ENCODE results near the gene KRT76. TPM values are rescaled to one million over a fixed set of nuclear protein-coding genes. Genes with fewer than 3 reads are reported as not detected.

KRT76 gene
- total RNA-seq, 4 donors from 2014 or later, result not detected

DNA sequence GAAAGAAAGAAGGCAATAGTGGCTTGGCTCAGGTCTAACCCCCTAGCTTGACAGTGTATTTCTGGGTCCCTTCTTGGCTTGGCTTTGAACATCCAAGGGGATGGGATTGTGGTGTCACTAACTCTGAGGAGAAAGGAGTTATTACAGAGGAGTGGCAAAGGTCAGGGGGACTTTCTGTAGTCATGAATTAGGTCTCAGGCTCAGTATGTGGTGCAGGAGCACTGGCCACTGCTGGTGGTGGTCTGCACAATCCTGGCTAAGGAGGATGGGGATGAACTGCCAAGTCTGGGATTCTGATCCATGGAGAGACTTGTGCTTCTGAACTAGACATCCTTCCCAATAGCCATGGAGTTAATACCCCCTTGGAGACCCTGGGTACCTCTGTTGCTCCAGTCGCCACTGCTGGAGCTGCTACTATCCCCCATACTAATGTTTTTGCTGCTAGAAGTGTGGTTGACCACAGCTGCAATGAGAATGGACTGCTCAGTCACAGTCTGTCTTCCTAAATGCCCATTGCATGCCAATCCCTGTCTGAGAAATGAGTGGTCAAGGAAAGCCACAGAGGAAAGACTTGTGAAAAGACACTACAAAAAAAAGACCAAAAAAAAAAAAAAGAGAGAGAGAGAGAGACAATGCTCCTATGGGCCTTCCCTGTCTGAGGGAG, 32.5 kb downstream of the KRT76 start:
- Histone ChIP-seq H3K4me1 (no peaks in the 10 kb centered on the region), H3K36me3 (no peaks in the 10 kb centered on the region), H3K9me3 (no peaks in the 10 kb centered on the region), H3K4me3 (no peak overlapping the region), H3K27me3 (no peaks in the 10 kb centered on the region), H3K27ac (no peak overlapping the region)
- intact Hi-C loops (cut with DNase I; ENCODE audit: low total_unique reads), result no loop called here
- TF ChIP-seq POLR2A (IDR thresholded peaks at IDR 0.05), result no peak
- TF ChIP-seq, protein P1, sequence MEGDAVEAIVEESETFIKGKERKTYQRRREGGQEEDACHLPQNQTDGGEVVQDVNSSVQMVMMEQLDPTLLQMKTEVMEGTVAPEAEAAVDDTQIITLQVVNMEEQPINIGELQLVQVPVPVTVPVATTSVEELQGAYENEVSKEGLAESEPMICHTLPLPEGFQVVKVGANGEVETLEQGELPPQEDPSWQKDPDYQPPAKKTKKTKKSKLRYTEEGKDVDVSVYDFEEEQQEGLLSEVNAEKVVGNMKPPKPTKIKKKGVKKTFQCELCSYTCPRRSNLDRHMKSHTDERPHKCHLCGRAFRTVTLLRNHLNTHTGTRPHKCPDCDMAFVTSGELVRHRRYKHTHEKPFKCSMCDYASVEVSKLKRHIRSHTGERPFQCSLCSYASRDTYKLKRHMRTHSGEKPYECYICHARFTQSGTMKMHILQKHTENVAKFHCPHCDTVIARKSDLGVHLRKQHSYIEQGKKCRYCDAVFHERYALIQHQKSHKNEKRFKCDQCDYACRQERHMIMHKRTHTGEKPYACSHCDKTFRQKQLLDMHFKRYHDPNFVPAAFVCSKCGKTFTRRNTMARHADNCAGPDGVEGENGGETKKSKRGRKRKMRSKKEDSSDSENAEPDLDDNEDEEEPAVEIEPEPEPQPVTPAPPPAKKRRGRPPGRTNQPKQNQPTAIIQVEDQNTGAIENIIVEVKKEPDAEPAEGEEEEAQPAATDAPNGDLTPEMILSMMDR (IDR thresholded peaks at IDR 0.05), result no peak
- no peak for DNase-seq

DNA sequence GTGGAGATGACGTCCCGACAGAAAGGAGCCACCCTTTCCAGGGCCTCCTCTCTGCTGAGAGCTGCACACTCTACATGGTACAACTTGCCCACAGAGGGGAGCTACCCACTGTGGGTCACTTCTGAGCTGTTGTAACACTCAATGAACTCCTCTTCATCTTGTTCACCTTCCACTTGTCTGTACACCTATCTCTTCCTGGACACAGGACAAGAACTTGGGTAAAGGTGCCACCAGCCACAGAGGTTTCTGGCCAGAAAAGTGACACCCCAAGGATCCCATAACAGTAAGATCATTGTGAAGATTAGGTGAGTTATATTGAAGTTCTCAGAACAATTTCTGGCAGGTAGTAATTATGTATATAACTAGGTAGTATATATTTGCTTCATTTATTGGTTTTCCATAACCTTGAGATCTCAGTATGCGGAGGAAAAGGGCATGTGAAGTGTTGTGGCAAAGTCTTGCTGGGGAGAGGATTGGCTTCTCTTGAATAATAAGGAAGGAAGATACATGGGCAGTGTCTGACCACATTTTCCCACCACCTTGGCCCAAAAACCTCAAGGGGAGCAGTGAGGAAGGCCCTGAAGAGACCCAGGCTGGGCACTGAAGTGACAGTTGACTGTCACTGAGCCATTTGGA, 34.2 kb downstream of the KRT76 start:
- H3K4me3 ChIP-seq, result no peak overlapping the region
- no peak for TF ChIP-seq POLR2A (IDR thresholded peaks at IDR 0.05)
- TF ChIP-seq, protein P1 (IDR thresholded peaks at IDR 0.05), result no peak
- no peaks in the 10 kb centered on the region for H3K27me3 ChIP-seq

DNA sequence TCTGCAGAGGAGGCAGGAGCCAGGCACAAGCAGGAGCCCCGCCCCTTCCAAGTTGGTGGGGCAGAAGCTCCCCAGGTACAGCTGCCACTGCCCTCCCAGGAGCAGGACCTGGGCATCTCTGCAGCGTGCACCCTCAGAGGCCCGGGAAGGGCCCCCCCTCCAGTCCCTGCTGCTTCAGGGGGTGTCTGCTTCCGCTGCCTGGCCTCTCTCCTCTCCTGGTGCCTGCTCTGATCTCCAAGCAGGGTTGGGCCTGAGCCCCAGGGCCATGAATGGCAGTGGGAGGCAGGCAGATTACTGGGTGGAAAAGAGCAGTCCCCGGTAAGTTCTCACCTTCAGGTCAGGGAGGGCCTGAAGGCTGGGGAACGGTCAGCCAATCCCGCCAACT, 35.0 kb downstream of the KRT76 start:
- Histone ChIP-seq H3K36me3 (no peaks in the 10 kb centered on the region), H3K27ac (no peak overlapping the region), H3K9me3 (no peaks in the 10 kb centered on the region), H3K27me3 (no peaks in the 10 kb centered on the region), H3K4me3 (no peak overlapping the region), H3K4me1 (no peaks in the 10 kb centered on the region)
- intact Hi-C loops (cut with DNase I; ENCODE audit: low total_unique reads), result no loop called here
- TF ChIP-seq, protein P1 (IDR thresholded peaks at IDR 0.05), result no peak
- no peak for TF ChIP-seq POLR2A (IDR thresholded peaks at IDR 0.05)
- no peak for DNase-seq

More for the DNA sequence above, 34.2 kb downstream of the KRT76 start:
- intact Hi-C loops (cut with DNase I; ENCODE audit: low total_unique reads), result no loop called here
- no peaks in the 10 kb centered on the region for H3K4me1 ChIP-seq
- H3K9me3 ChIP-seq, result no peaks in the 10 kb centered on the region
- no peak for DNase-seq
- no peaks in the 10 kb centered on the region for H3K36me3 ChIP-seq
- no peak overlapping the region for H3K27ac ChIP-seq

DNA sequence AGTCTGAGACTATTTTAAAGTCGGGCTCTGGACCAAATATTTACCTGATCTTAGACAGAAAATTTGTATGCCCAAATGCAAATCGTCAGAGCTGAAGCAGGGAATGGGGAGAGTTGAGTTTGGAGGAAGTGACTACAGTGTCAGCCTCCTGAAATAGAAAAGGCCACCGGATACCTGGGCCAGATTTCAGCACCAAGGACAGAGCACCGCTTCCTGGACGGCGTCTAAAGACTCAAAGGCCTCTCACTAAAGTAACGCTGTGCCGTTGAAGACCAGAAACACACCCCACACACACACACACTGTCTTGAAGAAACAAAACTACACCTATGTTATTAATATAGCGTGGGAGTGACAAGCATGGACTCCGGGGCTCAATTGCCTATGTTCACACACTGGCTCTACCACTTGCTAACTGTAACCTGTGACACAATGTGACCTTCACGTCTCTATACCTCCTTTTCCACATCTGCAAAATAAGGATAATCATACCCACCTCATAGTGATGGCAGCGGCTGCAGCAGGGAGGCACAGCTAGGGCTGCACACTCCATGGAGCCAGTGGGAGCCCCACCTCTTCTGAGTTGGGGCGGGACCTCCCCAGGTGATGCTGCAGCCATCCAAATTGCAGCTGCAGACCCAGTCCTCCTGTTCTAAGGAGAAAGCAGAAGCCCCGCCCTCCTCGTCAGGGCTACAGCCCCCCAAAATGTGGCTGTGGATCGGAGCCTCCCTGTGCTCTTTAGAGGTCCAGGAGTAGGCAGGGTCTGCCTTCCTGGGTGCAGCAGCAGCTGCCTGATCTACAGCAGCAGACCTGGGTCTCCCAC, 35.6 kb downstream of the KRT76 start:
- TF ChIP-seq, protein P1 (IDR thresholded peaks at IDR 0.05), result no peak
- no peak for TF ChIP-seq POLR2A (IDR thresholded peaks at IDR 0.05)
- no peaks in the 10 kb centered on the region for H3K9me3 ChIP-seq
- no peak overlapping the region for H3K27ac ChIP-seq
- peak in 1 of 2 donors; percentile 26 for DNase-seq
- H3K4me3 ChIP-seq, result no peak overlapping the region
- intact Hi-C loops (cut with DNase I; ENCODE audit: low total_unique reads), result no loop called here
- H3K36me3 ChIP-seq, result no peaks in the 10 kb centered on the region
- H3K4me1 ChIP-seq, result no peaks in the 10 kb centered on the region
- H3K27me3 ChIP-seq, result no peaks in the 10 kb centered on the region

DNA sequence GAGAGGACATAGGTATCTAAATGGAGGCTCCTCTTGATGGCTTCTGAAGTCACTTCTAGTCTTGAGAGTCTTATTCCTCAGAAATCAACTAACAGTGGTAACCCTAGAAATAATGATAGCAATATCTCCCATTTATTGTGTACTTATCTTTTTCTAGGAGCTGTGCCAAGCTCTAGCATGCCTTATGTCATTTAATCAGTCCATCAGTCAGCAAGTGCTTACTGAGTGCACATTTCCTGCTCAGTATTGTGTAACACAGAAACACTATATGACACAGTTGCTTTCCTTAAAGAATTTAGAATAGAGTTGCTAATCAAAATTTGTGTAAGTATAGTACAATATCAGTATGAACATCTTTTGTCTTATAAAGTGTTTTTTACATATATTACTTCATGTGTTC, 36.6 kb downstream of the KRT76 start:
- Histone ChIP-seq H3K36me3 (no peaks in the 10 kb centered on the region), H3K27me3 (no peaks in the 10 kb centered on the region)

More for the DNA sequence above, 36.6 kb downstream of the KRT76 start:
- intact Hi-C loops (cut with DNase I; ENCODE audit: low total_unique reads), result no loop called here
- Histone ChIP-seq H3K4me3 (no peak overlapping the region), H3K9me3 (no peaks in the 10 kb centered on the region), H3K4me1 (no peaks in the 10 kb centered on the region), H3K27ac (no peak overlapping the region)
- TF ChIP-seq, protein P1 (IDR thresholded peaks at IDR 0.05), result no peak
- TF ChIP-seq POLR2A (IDR thresholded peaks at IDR 0.05), result no peak
- DNase-seq, result no peak

Measured in uterus (tissue), 4 donors.